Measurements from ENCODE around the gene ARPC1B.
"Not testable (repeated sequence)": the region's sequence is repeated elsewhere in the genome, so short reads cannot be mapped to it uniquely, and the experiment has no call there.

The ARPC1B gene

DNA sequence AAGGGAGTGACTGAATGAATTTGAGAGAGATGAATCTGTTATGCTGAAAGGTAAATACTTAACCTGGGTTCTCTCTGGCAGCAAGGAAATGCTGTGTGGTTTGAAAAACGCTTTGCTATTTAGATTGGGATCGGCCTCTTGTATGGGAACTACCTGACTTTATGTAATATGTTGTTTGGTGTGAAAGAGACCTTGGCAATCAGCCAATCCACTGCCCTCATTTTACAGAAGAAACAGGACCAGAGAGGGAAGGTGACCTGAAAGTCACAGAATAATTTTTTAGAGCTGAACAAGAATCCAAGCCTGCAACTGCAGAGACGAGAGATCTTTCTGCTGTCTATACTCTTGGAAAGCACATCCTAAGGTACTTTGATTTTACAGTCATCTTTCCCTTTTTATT, 35.3 kb downstream of the ARPC1B start:
- no peak for DNase-seq (ENCODE audit: low read depth)

DNA sequence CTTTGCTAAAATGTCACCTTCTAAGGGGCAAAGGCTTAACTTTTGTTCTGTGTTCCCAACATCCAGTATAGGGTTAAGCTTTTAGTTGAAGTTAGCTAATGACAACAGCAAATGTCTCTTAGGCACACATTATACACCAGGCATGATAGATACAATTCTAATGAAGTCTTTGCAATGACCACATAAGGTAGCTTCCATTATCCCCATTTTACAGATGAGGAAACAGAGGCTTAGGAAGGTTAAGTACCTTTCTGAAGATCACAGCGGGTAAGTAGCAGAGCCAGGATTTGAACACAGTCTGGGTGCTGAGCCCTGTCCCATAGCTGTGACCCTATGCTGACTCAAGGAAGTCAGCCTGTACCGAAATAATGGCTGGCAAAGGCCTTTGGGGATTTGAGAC, 36.1 kb downstream of the ARPC1B start:
- no peak for DNase-seq (ENCODE audit: low read depth)

DNA sequence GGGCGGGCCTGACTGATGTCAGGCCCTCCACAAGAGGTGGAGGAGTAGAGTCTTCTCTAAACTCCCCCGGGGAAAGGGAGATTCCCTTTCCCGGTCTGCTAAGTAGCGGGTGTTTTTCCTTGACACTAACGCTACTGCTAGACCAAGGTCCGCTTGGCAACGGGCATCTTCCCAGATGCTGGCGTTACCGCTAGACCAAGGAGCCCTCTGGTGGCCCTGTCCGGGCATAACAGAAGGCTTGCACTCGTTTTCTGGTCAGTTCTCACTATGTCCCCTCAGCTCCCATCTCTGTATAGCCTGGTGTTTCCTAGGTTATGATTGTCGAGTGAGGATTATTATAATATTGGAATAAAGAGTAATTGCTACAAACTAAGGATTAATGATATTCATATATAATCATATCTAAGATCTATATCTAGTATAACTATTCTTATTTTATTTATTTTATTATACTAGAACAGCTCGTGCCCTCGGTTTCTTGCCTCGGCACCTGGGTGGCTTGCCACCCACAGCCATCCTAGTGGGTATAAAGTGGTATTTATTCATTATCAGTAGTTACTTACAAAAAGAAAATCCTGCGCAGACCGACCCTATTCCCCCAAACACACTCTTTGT, 41.1 kb downstream of the ARPC1B start:
- not testable (repeated sequence) for DNase-seq (ENCODE audit: low read depth)

DNA sequence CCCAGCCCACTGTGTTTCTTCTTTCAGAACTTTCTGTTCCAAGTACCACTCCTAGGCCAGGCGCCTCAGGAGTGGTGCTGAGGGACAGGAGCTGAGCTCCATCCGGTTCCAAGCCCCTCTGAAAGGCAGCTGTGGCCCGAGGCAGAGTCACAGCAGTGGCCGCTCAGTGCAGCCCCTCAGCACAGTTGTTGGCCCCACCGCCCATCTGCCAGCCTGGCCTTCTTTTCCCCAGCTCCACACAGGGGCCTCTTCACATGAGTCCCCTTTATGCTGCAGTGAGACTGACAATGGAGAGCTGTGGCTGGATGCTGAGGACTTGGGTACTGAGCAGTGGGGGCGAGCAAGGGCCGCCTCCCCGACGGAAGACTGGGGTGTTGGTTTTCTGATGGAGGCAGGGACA, 43.7 kb downstream of the ARPC1B start:
- DNase-seq (ENCODE audit: low read depth) = no peak

DNA sequence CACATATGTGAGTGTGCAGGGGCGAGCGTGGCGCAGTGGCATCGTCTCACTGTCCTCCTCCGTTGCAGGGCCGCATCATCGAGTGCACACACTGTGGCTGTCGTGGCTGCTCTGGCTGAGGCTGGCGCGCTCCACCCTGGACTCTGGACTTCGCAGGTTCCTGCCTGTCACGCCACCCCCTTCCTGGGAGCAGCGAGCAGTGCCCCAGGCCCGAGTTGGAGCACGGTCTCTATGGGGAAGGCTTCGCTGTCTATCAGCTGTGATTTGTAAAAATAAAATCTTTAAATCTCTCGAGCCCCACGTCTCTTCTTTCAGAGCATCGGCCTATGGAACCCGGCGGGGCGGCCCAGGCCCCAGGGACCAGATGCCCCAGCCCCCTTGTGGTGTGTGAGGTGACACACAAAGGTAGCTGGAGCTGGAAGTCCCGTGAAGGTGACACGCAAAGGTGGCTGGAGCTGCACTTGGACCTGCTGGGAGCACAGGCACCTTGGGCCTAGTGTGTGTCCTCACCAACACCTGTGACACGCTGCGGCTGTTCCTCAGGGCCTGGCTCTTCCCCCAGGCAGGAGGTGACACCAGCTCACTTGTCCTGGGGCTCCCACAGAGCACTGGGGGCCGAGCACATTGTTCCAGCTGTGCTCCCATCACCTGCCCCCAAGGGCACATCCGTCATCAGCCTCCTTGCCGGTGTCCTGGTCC, 44.9 kb downstream of the ARPC1B start:
- DNase-seq (ENCODE audit: low read depth) = no peak

DNA sequence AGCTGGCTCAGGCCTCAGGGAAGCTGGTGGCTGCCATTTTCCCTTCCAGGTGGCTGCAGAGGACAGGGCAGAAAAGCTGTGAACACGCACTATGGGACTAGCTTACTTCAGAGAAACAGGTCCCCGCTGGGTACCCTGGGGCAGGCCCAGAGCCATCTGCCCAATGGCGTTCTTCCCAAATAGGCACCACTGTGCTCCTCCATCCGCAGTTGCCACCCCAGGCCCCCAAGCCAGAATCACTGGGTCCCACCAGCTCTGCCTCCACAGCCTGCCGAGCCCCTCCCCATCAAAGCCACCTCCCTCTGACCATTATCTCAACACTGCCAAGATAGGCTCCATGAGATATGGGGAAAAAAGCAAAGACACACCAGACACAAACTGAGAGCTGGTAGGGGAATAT, 45.7 kb downstream of the ARPC1B start:
- DNase-seq (ENCODE audit: low read depth) = no peak

DNA sequence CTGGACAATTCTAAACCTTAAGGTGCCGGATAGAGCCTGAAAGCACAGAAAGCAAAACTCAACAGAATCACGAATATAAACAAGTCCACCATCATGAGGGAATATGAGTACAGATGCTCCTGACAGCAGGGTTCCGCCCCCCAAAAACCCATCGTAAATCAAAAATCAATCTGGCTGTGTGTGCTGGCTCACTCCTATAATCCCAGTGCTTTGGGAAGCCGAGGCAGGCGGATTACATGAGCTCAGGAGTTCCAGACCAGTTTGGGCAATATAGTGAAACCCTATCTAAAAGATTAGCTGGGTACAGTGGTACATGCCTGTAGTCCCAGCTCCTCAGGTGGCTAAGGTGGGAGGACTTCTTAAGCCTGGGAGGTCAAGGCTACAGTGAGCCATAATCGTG, 46.5 kb downstream of the ARPC1B start:
- DNase-seq (ENCODE audit: low read depth) = no peak

DNA sequence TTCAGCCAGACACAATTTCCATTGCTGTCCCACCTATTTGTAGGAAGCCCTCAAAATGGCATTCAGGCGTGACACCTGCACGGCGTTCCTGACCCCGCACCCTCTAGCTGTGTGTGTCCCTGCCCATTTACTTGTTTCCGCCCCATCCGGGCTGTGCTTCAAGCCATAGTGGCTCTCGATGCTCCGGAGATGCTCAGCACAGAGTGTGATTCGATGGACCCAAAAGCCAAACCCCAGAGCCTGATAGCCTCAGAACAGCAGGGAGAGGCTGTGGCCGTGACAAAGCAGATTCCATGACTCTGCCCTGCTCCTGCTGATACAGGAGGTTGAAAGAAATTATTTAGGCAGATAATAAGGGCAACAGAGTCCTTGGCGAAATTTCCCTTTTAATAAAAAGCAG, 47.7 kb downstream of the ARPC1B start:
- no peak for DNase-seq (ENCODE audit: low read depth)

DNA sequence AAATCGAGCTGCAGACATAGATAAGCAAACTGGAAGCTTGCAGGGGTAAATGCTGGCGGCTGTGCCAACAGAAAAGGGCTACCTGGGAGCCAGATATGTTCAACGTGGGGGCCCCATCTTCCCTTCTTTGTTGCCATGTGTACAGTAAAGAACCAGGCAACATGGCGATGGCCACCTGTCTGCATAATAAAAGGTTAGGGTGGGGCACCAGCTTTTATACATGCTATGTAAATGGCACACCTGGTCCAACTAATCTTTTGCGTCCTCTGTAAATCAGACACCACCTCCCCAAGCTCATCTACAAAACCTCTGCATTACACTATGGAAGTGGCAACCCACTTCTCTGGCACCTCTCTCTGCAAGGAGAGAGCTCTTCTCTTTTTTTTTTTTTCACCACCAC, 48.1 kb downstream of the ARPC1B start:
- no peak for DNase-seq (ENCODE audit: low read depth)

DNA sequence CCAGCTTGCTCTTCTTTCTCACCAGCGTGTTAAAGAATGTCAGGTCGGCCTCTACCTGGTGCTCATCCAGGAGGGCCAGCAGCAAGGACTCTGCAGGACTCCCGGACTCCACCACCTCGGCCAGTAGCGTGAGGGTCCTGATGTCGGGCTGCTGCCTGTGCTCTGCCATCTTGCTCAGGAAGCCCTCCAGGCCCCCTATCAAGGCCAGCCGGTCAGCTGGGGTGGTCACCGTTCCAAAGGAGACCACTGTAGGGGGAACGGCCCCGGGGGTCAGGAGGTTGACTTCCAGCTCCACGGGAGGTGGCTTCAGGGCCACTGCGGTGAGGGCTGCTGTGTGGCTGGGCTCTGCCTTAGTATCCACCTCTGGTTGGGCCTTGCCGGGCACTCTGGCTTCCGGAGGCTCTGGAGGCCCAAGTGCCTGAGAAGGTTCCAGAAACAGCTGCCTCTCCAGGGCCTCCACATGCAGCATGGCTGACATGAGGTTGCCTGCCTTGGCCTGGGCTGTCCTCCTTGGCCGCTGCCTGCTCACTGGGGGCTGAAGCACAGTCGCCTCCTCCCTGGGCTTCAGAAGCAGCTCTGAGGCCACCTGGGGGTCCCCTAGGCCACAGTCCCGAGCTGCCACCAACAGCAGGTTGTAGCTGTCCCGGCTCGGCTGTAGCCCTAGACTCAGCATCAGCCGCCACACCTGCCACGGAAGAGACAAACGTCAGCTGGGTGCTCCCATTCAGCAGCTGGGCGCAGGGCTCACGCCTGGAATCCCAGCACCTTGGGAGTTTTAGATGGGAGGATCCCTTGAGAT, 50.6 kb downstream of the ARPC1B start:
- DNase-seq (ENCODE audit: low read depth) = no peak

DNA sequence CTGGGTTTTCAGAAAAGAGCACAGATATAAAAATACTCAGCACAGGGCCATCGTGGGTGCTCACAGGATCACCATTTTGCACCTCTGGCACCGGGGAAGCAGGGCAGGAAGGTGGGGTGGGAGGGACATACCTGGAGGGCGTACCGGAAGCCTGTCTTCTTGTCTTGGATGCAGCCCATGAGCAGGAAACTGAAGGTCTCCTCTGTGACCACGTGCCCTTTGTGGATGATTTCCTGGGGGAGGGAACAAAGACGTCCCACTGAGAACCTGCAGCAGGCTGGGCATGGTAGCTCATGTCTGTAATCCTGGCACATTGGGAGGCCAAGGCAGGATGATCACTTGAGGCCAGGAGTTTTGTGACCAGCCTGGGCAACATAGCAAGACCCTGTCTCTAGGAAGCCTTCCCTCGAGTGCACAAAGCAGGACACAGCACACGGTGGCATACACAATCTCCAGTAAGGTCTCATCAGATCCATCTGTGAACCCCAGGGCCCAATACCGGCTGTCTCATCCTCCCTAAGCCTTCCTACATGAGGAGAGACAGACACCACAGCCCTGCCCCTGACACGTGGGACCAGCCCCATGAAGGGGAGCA, 54.5 kb downstream of the ARPC1B start:
- DNase-seq (ENCODE audit: low read depth) = no peak

DNA sequence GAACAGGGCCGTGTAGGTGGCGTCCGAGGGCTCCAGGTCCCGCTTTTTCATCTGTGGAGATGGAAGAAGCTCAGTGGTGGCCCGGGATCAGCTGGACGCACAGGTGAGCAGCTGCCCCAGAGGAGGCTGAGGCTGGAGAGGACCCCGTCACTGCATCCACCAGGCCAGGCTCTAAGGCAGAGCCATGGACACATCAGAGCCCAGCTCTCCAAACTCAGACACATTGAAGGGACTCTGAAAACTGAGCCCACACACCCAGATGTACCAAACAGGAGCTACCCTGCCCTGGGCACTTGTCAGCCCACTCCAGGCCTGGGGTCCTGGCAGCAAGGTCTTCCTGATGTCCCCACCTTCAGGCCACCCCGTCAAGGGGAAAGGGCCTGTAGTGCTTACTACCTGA, 55.2 kb downstream of the ARPC1B start:
- DNase-seq (ENCODE audit: low read depth) = no peak

DNA sequence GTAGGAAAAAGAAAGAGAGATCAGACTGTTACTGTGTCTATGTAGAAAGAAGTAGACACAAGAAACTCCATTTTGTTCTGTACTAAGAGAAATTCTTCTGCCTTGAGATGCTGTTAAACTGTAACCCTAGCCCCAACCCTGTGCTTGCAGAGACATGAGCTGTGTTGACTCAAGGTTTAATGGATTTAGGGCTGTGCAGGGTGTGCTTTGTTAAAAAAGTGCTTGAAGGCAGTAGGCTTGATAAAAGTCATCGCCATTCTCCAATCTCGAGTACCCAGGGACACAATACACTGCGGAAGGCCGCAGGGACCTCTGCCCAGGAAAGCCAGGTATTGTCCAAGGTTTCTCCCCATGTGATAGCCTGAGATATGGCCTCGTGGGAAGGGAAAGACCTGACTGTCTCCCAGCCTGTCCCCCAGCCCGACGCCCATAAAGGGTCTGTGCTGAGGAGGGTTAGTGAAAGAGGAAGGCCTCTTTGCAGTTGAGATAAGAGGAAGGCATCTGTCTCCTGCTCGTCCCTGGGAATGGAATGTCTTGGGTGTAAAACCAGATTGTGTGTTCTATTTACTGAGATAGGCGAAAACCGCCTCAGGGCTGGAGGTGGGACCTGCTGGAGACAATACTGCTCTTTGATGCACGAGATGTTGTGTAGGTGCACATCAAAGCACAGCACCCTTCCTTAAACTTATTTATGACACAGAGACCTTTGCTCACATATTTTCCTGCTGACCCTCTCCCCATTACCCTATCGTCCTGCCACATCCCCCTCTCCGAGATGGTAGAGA, 57.4 kb downstream of the ARPC1B start:
- not testable (repeated sequence) for DNase-seq (ENCODE audit: low read depth)

DNA sequence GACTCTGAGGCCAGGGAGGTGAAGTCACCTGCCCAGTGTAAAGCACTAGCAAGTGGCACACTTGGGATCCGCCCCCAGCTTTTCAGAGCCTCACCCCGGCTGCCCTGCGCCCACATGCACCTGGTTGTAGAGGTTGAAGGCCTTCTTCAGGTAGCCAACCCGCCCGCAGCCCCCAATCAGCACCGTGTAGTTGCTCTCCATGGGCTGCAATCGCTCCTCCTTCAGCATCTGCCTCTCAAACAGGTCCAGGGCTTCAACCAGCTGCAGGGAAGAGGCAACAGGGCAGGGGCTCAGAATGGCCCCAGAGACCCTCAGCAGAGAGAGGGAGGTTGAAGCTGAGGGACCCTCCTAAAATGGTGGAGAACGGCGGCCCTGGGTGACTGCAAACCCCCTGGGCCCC, 58.6 kb downstream of the ARPC1B start:
- DNase-seq (ENCODE audit: low read depth) = no peak

DNA sequence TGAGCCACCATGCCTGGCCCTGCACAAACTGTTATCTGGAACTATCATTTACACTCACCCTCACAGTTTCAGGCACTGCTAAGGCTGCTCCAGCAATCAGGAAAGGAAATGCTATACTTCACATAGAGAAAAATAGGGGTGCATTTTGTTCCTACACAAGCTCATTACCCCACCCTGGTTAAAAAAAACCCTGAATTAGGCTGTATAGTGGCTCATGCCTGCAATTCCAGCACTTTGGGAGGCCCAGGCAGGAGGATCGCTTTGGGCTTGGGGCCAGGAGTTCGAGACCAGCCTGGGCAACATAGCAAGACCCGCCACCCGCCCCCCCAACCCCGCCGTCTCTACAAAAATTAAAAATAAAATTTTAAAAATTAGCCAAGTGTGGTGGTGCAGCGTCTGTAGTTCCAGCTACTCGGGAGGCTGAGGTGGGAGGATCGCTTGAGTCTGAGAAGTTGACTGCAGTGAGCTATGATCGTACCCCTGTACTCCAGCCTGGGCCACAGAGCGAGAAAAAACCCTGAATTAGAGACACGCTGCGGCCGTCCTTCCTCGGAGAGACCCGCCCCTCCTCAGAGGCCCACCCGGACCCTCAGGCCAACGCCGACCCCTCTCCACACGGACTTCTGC, 63.5 kb downstream of the ARPC1B start:
- no peak for DNase-seq (ENCODE audit: low read depth)

DNA sequence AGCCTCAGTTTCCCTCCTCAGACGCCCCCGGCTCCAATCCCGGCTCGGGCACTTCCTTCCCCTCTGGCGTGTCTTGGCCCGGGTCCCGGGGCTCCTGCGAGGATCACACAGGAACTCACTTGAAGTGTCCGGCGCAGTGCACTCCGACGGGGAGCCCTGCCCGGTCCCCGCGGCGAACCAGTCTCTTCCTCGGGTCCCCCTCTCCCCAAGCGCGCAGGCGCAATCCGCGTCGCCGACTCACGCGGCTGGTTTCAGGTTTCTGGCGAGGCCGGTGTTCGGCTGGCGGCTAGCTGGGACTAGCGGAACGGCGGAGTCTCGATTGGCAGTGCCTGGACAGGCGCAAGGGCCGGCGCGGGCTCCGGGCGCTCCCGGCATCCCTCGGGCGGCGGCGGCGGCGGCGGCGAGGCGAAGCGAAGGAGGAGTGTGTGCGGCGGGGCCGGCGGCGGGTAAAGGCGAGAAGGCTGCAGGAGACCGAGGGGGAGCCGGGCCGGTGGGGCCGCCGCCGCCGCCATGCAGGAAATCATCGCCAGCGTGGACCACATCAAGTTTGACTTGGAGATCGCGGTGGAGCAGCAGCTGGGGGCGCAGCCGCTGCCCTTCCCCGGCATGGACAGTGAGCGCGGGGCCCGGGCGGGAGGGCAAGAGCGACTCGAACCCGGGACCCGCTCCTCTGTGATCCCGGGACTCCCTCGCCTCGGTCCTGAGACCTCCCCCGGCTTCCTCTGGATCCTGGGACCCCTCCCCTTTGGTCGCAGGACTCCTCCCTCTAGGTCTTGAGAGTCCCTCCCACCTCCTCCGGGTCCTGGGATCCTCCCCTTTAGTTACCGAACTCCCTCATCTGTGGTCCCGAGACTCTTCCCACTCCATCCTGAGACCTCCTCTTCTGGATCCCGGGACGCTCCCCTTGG, 64.3 kb downstream of the ARPC1B start, which contains the start of the genes CPSF4 and PTCD1:
Gene CPSF4, plus strand, starts transcription at position 371 of the 908 bp plus-strand sequence. Its CDS starts 140 bp downstream, at position 511.
Gene PTCD1, minus strand, starts transcription at position 226 of the 908 bp plus-strand sequence. CDS start 3,556 bp downstream, outside the sequence.
- DNase-seq (ENCODE audit: low read depth) = peak; percentile 94

DNA sequence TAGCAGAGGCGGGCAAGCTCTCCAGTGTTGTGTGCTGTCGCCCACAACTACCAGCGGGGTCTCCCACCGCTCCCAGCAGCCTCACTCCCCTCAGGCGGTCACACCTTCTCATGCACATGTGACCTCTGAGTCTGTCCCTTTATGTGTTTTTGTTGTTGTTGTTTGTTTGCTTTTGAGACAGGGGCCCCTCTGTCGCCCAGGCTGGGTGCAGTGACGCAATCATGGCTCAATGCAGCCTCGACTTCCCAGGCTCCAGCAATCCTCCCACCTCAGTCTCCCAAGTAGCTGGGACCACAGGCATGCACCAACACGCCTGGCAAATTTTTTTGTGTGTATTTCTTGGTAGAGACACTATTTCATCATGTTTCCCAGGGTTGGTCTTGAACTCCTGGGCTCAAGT, 65.7 kb downstream of the ARPC1B start:
- DNase-seq (ENCODE audit: low read depth) = no peak

All from activated T-cell treated with anti-CD3 and anti-CD28 coated beads for 48 hours (primary cell).